22Rv1 (cell line): ENCODE measurements around the gene ABHD15.

Source experiments
- ZFX ChIP-seq: fragments of 450-650 bp; IDR thresholded peaks from 2 replicates; pipeline ENCODE4 v1.6.1; 2017; ENCODE audit warnings: antibody characterized with exemption, borderline replicate concordance
- TF ChIP-seq, protein P1 (sequence below): fragments of 450-650 bp; IDR thresholded peaks from 2 replicates; pipeline ENCODE4 v1.5.1; 2017; ENCODE audit warnings: mild to moderate bottlenecking

DNA sequence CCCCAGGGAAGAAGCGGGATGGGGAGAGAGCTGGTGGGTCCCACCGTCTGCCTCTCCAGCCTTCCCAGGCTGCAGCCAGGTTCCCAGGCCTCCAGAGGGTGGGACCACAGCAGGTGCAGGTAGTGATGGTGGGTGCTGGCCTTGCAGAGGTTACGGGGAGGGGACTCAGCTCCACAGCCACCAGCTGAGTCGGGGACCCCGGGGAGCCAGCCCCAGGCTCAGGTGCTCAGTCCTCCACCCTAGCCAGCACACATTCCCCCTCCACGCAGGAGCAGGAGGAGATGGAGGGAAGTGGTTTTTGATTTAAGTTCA, 6.7 kb upstream of the ABHD15 start:
- TF ChIP-seq, protein P1, sequence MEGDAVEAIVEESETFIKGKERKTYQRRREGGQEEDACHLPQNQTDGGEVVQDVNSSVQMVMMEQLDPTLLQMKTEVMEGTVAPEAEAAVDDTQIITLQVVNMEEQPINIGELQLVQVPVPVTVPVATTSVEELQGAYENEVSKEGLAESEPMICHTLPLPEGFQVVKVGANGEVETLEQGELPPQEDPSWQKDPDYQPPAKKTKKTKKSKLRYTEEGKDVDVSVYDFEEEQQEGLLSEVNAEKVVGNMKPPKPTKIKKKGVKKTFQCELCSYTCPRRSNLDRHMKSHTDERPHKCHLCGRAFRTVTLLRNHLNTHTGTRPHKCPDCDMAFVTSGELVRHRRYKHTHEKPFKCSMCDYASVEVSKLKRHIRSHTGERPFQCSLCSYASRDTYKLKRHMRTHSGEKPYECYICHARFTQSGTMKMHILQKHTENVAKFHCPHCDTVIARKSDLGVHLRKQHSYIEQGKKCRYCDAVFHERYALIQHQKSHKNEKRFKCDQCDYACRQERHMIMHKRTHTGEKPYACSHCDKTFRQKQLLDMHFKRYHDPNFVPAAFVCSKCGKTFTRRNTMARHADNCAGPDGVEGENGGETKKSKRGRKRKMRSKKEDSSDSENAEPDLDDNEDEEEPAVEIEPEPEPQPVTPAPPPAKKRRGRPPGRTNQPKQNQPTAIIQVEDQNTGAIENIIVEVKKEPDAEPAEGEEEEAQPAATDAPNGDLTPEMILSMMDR = no peak
- TF ChIP-seq ZFX = no peak
